NT2/D1 (cell line): Measurements from ENCODE around the gene NFIL3.

Source experiments
- DNase-seq: peaks from one replicate; pipeline ENCODE4 v3.0.0-alpha.2; 2011; ENCODE audit warnings: low read depth, low spot score
- H3K27me3 ChIP-seq: 2 replicates; pipeline ENCODE4 v1.6.0; 2011; ENCODE audit warnings: mild to moderate bottlenecking; ENCODE audit not compliant: insufficient read length, insufficient read depth
- H3K36me3 ChIP-seq: 2 replicates; pipeline ENCODE4 v1.6.1; 2011; ENCODE audit warnings: mild to moderate bottlenecking, low read length, mixed read lengths; ENCODE audit not compliant: insufficient read depth, insufficient read length
- H3K4me1 ChIP-seq: 2 replicates; pipeline ENCODE4 v1.5.1; 2011; ENCODE audit not compliant: insufficient read depth, insufficient read length
- H3K4me3 ChIP-seq: 2 replicates; pipeline ENCODE4 v1.5.1; 2011; ENCODE audit warnings: low read depth; ENCODE audit not compliant: insufficient read length
- H3K9ac ChIP-seq: 2 replicates; pipeline ENCODE4 v1.6.0; 2011; ENCODE audit warnings: low read depth; ENCODE audit not compliant: insufficient read length
- H3K9me3 ChIP-seq: 2 replicates; pipeline ENCODE4 v1.5.1; 2011; ENCODE audit warnings: mild to moderate bottlenecking, low read length; ENCODE audit not compliant: insufficient read depth
- SUZ12 ChIP-seq: IDR thresholded peaks from 2 replicates; pipeline ENCODE4 v1.6.1; 2011; ENCODE audit not compliant: insufficient read length, insufficient read depth; ENCODE audit errors: extremely low read depth
- YY1 ChIP-seq: IDR thresholded peaks from 2 replicates; pipeline ENCODE4 v1.6.1; 2011; ENCODE audit not compliant: insufficient read length, insufficient read depth
- ZNF274 ChIP-seq: IDR thresholded peaks from 2 replicates; pipeline ENCODE4 v1.6.1; 2011; ENCODE audit warnings: mild to moderate bottlenecking, low read depth, low read length

The NFIL3 gene

DNA sequence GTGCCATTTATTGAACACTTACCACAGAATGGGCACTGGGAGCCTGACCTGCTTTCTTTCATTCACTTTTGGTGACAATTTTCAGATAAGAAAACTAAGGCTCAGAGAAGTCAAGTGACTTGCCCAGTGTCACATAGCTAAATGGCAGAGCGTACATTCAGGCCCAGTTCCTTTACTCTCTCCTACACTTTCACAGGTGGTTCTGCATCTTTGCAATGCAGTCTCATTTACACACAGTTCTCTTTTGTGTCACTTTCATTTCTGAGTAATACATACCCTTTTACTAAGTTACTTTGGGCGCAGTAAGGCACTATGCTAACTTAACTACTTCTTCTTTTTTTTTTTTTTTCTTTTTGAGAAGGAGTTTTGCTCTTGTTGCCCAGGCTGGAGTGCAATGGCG is 8.3 kb downstream of the NFIL3 start:
- Histone ChIP-seq H3K4me1 (peaks cover 2% of the 10 kb centered on the region), H3K9me3 (no peaks in the 10 kb centered on the region), H3K4me3 (no peak overlapping the region), H3K9ac (no peak overlapping the region), H3K36me3 (peaks cover 6% of the 10 kb centered on the region), H3K27me3 (peaks cover 12% of the 10 kb centered on the region)
- DNase-seq: no peak
- no peak for TF ChIP-seq YY1

DNA sequence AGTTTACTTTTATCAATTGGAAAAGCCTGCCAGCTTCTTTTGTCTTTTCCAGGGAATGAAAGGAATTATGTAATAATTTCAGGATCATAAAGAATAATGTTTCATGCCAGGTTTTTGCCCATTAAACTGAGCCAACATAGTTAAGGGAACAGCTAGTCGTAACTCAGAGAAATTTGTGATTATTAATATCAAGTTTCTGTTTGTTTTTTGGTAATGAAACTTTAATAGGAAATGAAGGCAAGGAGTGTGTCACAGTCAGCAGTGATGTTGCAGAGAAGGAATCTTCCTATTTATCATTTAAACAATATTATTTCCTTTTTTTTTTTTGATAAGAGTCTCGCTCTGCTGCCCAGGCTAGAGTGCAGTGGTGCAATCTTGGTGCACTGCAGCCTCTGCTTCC is 10.7 kb downstream of the NFIL3 start:
- H3K4me3 ChIP-seq: no peak overlapping the region

DNA sequence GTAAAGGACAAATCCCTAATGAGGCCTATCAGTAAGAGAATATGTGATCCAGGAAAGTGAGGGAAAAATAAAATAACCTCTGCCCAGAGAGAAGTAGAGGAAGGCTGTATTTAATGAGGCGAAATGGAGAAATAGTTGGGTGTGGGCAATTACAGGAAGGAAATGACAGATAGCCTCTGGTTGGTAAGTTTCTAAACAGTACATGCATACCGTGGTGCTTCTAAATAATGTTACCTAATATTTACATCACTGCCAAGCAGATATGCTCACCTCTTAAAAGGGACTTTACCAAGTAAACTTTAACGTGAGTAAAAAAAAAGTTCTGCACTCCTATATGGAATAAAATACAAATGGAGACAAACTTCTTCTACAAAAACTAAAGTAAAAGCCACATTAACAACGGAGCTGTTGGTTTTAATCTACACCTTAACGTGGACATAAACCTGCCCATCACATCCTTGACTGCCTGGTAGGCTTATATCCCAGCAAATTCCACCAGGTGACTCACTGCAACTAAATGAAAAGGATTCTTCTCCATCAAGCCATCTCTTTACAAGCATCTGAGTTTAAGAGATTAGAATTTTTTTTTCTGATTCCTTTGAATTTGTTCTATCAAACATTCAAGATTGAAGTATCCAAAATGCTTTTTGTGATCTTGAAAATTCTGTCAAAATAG is 12.4 kb downstream of the NFIL3 start:
- Histone ChIP-seq H3K4me3 (no peak overlapping the region), H3K27me3 (no peaks in the 10 kb centered on the region), H3K36me3 (peaks cover 20% of the 10 kb centered on the region), H3K4me1 (no peaks in the 10 kb centered on the region), H3K9me3 (no peaks in the 10 kb centered on the region), H3K9ac (no peak overlapping the region)
- TF ChIP-seq SUZ12: no peak
- no peak for TF ChIP-seq YY1
- no peak for TF ChIP-seq ZNF274
- DNase-seq: no peak

More for the DNA sequence above, 10.7 kb downstream of the NFIL3 start:
- TF ChIP-seq ZNF274: no peak
- Histone ChIP-seq H3K27me3 (no peaks in the 10 kb centered on the region), H3K9me3 (no peaks in the 10 kb centered on the region), H3K9ac (no peak overlapping the region), H3K4me1 (no peaks in the 10 kb centered on the region), H3K36me3 (peaks cover 20% of the 10 kb centered on the region)
- DNase-seq: no peak

- DNase-seq: no peak
- Histone ChIP-seq H3K4me1 (no peaks in the 10 kb centered on the region), H3K36me3 (peaks cover 20% of the 10 kb centered on the region), H3K9ac (no peak overlapping the region), H3K9me3 (no peaks in the 10 kb centered on the region), H3K27me3 (no peaks in the 10 kb centered on the region), H3K4me3 (no peak overlapping the region)
- no peak for TF ChIP-seq ZNF274
- no peak for TF ChIP-seq SUZ12
- TF ChIP-seq YY1: no peak
Measured at GRCh38 chr9:91410161-91410560, 13.5 kb downstream of the NFIL3 start.

DNA sequence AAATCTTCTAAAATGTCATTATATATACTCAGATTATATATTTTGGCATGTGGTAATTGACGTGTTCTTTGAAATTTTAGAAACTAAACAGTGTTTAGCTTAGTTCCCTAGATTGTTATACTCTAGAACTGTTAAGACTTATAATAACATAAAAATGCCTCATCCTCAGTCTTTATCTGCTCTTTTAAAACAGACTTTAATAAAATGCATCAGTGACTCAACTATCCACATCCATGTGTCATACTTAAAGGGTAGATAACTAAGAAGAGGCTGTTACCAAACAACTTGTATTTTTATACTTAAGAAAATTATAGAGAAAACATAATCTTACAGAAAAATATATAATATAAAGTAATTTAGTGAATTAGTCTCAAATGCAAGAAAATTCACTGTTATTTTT is 15.2 kb downstream of the NFIL3 start:
- Histone ChIP-seq H3K4me1 (no peaks in the 10 kb centered on the region), H3K9ac (no peak overlapping the region), H3K36me3 (peaks cover 20% of the 10 kb centered on the region), H3K9me3 (no peaks in the 10 kb centered on the region), H3K27me3 (no peaks in the 10 kb centered on the region), H3K4me3 (no peak overlapping the region)
- no peak for DNase-seq
- TF ChIP-seq ZNF274: no peak
- TF ChIP-seq YY1: no peak
- TF ChIP-seq SUZ12: no peak

DNA sequence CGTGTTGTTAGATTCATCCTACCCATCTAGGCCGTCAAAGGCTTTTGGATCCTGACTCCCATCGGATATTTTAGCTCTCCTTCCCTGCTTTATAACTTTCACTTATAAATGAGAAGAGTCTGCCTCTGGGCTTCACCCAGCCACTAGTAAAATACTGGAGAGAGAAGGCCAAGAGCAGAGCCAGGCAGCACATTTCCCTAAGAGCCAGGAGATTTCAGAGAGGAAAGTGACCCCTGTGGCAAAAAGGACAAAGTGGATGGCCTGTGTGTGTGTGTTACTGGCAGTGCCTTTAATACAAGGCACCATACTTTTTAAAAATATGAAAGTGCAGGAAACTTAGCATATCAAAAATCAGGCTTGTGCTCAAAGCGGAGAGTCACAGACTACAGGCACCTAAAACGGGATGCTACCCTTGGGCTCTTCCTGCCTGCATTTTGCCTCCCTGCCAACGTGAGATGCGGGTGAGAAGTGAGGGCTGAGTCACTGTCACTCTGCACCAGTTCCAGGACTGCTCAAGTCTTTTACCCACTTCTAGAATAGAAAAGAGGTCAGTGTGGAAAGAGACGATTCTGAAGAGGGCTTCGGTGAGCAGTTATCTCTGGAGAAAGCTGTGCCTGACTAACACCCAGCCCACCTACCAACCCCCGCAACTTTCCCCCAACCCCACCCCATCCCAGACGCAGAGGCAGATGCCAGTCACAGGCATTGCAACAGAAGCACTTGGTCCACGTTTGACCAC is 15.9 kb downstream of the NFIL3 start:
- H3K9me3 ChIP-seq: no peaks in the 10 kb centered on the region
- peaks cover 20% of the 10 kb centered on the region for H3K36me3 ChIP-seq
- no peak overlapping the region for H3K4me3 ChIP-seq
- TF ChIP-seq SUZ12 (no peak), YY1 (no peak), ZNF274 (no peak)
- no peaks in the 10 kb centered on the region for H3K27me3 ChIP-seq
- H3K9ac ChIP-seq: no peak overlapping the region
- no peak for DNase-seq
- H3K4me1 ChIP-seq: no peaks in the 10 kb centered on the region

GRCh38 chr9:91405343-91406077 is 18.1 kb downstream of the NFIL3 start:
- H3K9me3 ChIP-seq: no peaks in the 10 kb centered on the region
- H3K27me3 ChIP-seq: no peaks in the 10 kb centered on the region
- no peak for DNase-seq

More at GRCh38 chr9:91405343-91406077, 18.1 kb downstream of the NFIL3 start:
- Histone ChIP-seq H3K36me3 (peaks cover 16% of the 10 kb centered on the region), H3K4me3 (no peak overlapping the region), H3K9ac (no peak overlapping the region), H3K4me1 (no peaks in the 10 kb centered on the region)
- TF ChIP-seq ZNF274 (no peak), SUZ12 (no peak), YY1 (no peak)
